ENCODE measurements around the gene SFMBT2. TPM values are rescaled to one million over a fixed set of nuclear protein-coding genes. Genes with fewer than 3 reads are reported as not detected.
"Not testable (repeated sequence)": the region's sequence is repeated elsewhere in the genome, so short reads cannot be mapped to it uniquely, and the experiment has no call there.

The SFMBT2 gene
- total RNA-seq, 2 experiments from 2014 or later: 63.1 to 63.2 TPM

GRCh38 chr10:7193369-7193768, 217.5 kb downstream of the SFMBT2 start:
- DNase-seq (peak; percentile 67), ATAC-seq (peak; percentile 74)
- peaks cover 12% of the 10 kb centered on the region for H3K9me3 Mint-ChIP-seq (ENCODE audit: insufficient read depth)
- H3K4me1 Mint-ChIP-seq (ENCODE audit: low read depth): peaks cover 64% of the 10 kb centered on the region
- CTCF ChIA-PET: interaction anchor here (0.9 to 1.8 kb wide), 7 partner anchors 9 to 273 kb away, joined by 3 to 7 read pairs (median 4); no protein-coding TSS in a partner anchor
- no peaks in the 10 kb centered on the region for H3K27me3 Mint-ChIP-seq (ENCODE audit: low read depth)
- peak overlapping the region; percentile 93 for H3K27ac Mint-ChIP-seq
- POLR2A ChIA-PET: interaction anchor here (0.7 to 1.9 kb wide), 3 partner anchors 33 to 206 kb away, joined by 3 to 4 read pairs (median 4); no protein-coding TSS in a partner anchor
- H3K36me3 Mint-ChIP-seq (ENCODE audit: low read depth): peaks cover 90% of the 10 kb centered on the region
- peak overlapping the region; percentile 48 for H3K4me3 Mint-ChIP-seq

- CTCF ChIA-PET: interaction anchor here (0.7 to 1.8 kb wide), 11 partner anchors 10 to 275 kb away, joined by 3 to 7 read pairs (median 5); no protein-coding TSS in a partner anchor
- ATAC-seq: peak; percentile 94
- Mint-ChIP-seq H3K27me3 (ENCODE audit: low read depth) (no peaks in the 10 kb centered on the region), H3K4me1 (ENCODE audit: low read depth) (peaks cover 64% of the 10 kb centered on the region), H3K36me3 (ENCODE audit: low read depth) (peaks cover 90% of the 10 kb centered on the region), H3K9me3 (ENCODE audit: insufficient read depth) (peaks cover 12% of the 10 kb centered on the region), H3K4me3 (peak overlapping the region; percentile 48), H3K27ac (peak overlapping the region; percentile 93)
- POLR2A ChIA-PET: interaction anchor here (0.6 to 1.9 kb wide), 5 partner anchors 20 to 220 kb away, joined by 3 to 6 read pairs (median 4); no protein-coding TSS in a partner anchor
- peak; percentile 90 for DNase-seq
These were observed 217.9 kb downstream of the SFMBT2 start for GRCh38 chr10:7192831-7193361.

- Mint-ChIP-seq H3K27ac (peak overlapping the region; percentile 93), H3K4me1 (ENCODE audit: low read depth) (peaks cover 64% of the 10 kb centered on the region), H3K4me3 (peak overlapping the region; percentile 48), H3K27me3 (ENCODE audit: low read depth) (no peaks in the 10 kb centered on the region), H3K9me3 (ENCODE audit: insufficient read depth) (peaks cover 12% of the 10 kb centered on the region), H3K36me3 (ENCODE audit: low read depth) (peaks cover 91% of the 10 kb centered on the region)
- ChIA-PET CTCF (interaction anchor here (1.0 to 1.8 kb wide), 7 partner anchors 12 to 274 kb away, joined by 3 to 7 read pairs (median 5); no protein-coding TSS in a partner anchor), POLR2A (interaction anchor here (0.6 to 1.9 kb wide), 3 partner anchors 19 to 220 kb away, joined by 3 to 6 read pairs (median 4); no protein-coding TSS in a partner anchor)
- ATAC-seq (no peak), DNase-seq (no peak)
These were observed 218.8 kb downstream of the SFMBT2 start for GRCh38 chr10:7192061-7192460.

- CTCF ChIA-PET; H3K9me3 Mint-ChIP-seq (ENCODE audit: insufficient read depth); POLR2A ChIA-PET; DNase-seq; H3K27ac Mint-ChIP-seq; ATAC-seq; H3K4me3 Mint-ChIP-seq; H3K27me3 Mint-ChIP-seq (ENCODE audit: low read depth): not testable (repeated sequence)
- peaks cover 90% of the 10 kb centered on the region for H3K36me3 Mint-ChIP-seq (ENCODE audit: low read depth)
- peaks cover 68% of the 10 kb centered on the region for H3K4me1 Mint-ChIP-seq (ENCODE audit: low read depth)
These were observed 220.1 kb downstream of the SFMBT2 start for GRCh38 chr10:7190772-7191171.

GRCh38 chr10:7189909-7190308, 220.9 kb downstream of the SFMBT2 start:
- Mint-ChIP-seq H3K9me3 (ENCODE audit: insufficient read depth) (no peaks in the 10 kb centered on the region), H3K4me1 (ENCODE audit: low read depth) (peaks cover 68% of the 10 kb centered on the region), H3K36me3 (ENCODE audit: low read depth) (peaks cover 90% of the 10 kb centered on the region), H3K4me3 (no peak overlapping the region), H3K27ac (no peak overlapping the region), H3K27me3 (ENCODE audit: low read depth) (no peaks in the 10 kb centered on the region)
- ChIA-PET CTCF (interaction anchor here (1.7 kb wide), 1 partner anchor 69 kb away, joined by 3 read pairs; no protein-coding TSS in a partner anchor), POLR2A (no interaction called here)
- no peak for DNase-seq
- no peak for ATAC-seq

- ChIA-PET POLR2A (no interaction called here), CTCF (interaction anchor here (1.7 kb wide), 1 partner anchor 67 kb away, joined by 3 read pairs; no protein-coding TSS in a partner anchor)
- Mint-ChIP-seq H3K27me3 (ENCODE audit: low read depth) (no peaks in the 10 kb centered on the region), H3K4me1 (ENCODE audit: low read depth) (peaks cover 60% of the 10 kb centered on the region), H3K27ac (no peak overlapping the region), H3K36me3 (ENCODE audit: low read depth) (peaks cover 90% of the 10 kb centered on the region), H3K4me3 (no peak overlapping the region), H3K9me3 (ENCODE audit: insufficient read depth) (no peaks in the 10 kb centered on the region)
- ATAC-seq: no peak
- DNase-seq: no peak
These were observed 222.3 kb downstream of the SFMBT2 start for GRCh38 chr10:7188456-7189050.

- no peak for DNase-seq
- Mint-ChIP-seq H3K27ac (no peak overlapping the region), H3K4me3 (no peak overlapping the region), H3K4me1 (ENCODE audit: low read depth) (peaks cover 40% of the 10 kb centered on the region), H3K27me3 (ENCODE audit: low read depth) (no peaks in the 10 kb centered on the region), H3K9me3 (ENCODE audit: insufficient read depth) (peaks cover 7% of the 10 kb centered on the region), H3K36me3 (ENCODE audit: low read depth) (peaks cover 90% of the 10 kb centered on the region)
- ATAC-seq: no peak
- POLR2A ChIA-PET: no interaction called here
- CTCF ChIA-PET: interaction anchor here (1.3 to 2.2 kb wide), 3 partner anchors 258 to 268 kb away, joined by 4 to 6 read pairs (median 6); no protein-coding TSS in a partner anchor
These were observed 224.3 kb downstream of the SFMBT2 start for GRCh38 chr10:7186387-7187018.

- ChIA-PET POLR2A (no interaction called here), CTCF (interaction anchor here (1.4 to 2.2 kb wide), 2 partner anchors 265 to 267 kb away, joined by 6 read pairs; no protein-coding TSS in a partner anchor)
- DNase-seq (no peak), ATAC-seq (no peak)
- H3K27ac Mint-ChIP-seq: peak overlapping the region; percentile 13
- H3K27me3 Mint-ChIP-seq (ENCODE audit: low read depth): no peaks in the 10 kb centered on the region
- peaks cover 29% of the 10 kb centered on the region for H3K4me1 Mint-ChIP-seq (ENCODE audit: low read depth)
- H3K36me3 Mint-ChIP-seq (ENCODE audit: low read depth): peaks cover 86% of the 10 kb centered on the region
- peaks cover 7% of the 10 kb centered on the region for H3K9me3 Mint-ChIP-seq (ENCODE audit: insufficient read depth)
- H3K4me3 Mint-ChIP-seq: no peak overlapping the region
These were observed 225.5 kb downstream of the SFMBT2 start for GRCh38 chr10:7185367-7185690.

- no peak overlapping the region for H3K4me3 Mint-ChIP-seq
- H3K4me1 Mint-ChIP-seq (ENCODE audit: low read depth): peaks cover 29% of the 10 kb centered on the region
- ATAC-seq: no peak
- H3K27ac Mint-ChIP-seq: peak overlapping the region; percentile 13
- H3K27me3 Mint-ChIP-seq (ENCODE audit: low read depth): no peaks in the 10 kb centered on the region
- peaks cover 7% of the 10 kb centered on the region for H3K9me3 Mint-ChIP-seq (ENCODE audit: insufficient read depth)
- DNase-seq: no peak
- CTCF ChIA-PET: interaction anchor here (1.4 to 2.2 kb wide), 2 partner anchors 264 to 266 kb away, joined by 6 read pairs; no protein-coding TSS in a partner anchor
- POLR2A ChIA-PET: no interaction called here
- H3K36me3 Mint-ChIP-seq (ENCODE audit: low read depth): peaks cover 84% of the 10 kb centered on the region
These were observed 226.0 kb downstream of the SFMBT2 start for GRCh38 chr10:7184660-7185366.

GRCh38 chr10:7184116-7184515, 226.7 kb downstream of the SFMBT2 start:
- H3K9me3 Mint-ChIP-seq (ENCODE audit: insufficient read depth); POLR2A ChIA-PET; H3K27ac Mint-ChIP-seq; H3K4me3 Mint-ChIP-seq; H3K27me3 Mint-ChIP-seq (ENCODE audit: low read depth); DNase-seq; CTCF ChIA-PET; ATAC-seq: not testable (repeated sequence)
- Mint-ChIP-seq H3K36me3 (ENCODE audit: low read depth) (peaks cover 83% of the 10 kb centered on the region), H3K4me1 (ENCODE audit: low read depth) (peaks cover 24% of the 10 kb centered on the region)

GRCh38 chr10:7182327-7182726, 228.5 kb downstream of the SFMBT2 start:
- H3K9me3 Mint-ChIP-seq (ENCODE audit: insufficient read depth); ATAC-seq; H3K27me3 Mint-ChIP-seq (ENCODE audit: low read depth); H3K27ac Mint-ChIP-seq; DNase-seq; H3K4me3 Mint-ChIP-seq; POLR2A ChIA-PET: not testable (repeated sequence)
- Mint-ChIP-seq H3K4me1 (ENCODE audit: low read depth) (peaks cover 24% of the 10 kb centered on the region), H3K36me3 (ENCODE audit: low read depth) (peaks cover 81% of the 10 kb centered on the region)
- CTCF ChIA-PET: interaction anchor here (0.7 to 1.1 kb wide), 2 partner anchors 61 to 262 kb away, joined by 3 read pairs; no protein-coding TSS in a partner anchor

Measured in activated CD8-positive, alpha-beta T cell treated with anti-CD3 and anti-CD28 coated beads, Interleukin-2, amount 10 ng/mL, durations not matched to agents 7 days and 5 days (primary cell).